ENCODE results near the gene ADAMTSL4.

DNA sequence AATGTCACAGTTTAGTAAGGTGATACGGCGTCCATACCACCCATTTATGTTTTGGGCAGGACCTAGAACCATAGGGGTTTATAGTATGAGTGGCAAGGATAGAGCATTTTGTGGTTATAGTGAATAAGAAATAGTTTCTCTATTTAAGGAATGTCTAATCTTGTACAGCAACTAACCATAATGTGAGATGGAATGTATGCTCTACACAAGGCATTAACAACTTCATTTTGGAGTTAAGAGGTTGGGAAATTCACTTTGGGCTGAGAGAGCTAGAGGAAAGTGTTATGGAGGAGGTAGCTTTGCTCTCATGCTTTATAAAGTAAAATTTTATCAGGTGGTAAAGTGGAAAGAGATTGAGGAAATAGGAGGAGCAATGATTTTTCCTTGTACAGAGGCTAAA lies 33.2 kb downstream of the ADAMTSL4 start:
- TF ChIP-seq, protein P1, sequence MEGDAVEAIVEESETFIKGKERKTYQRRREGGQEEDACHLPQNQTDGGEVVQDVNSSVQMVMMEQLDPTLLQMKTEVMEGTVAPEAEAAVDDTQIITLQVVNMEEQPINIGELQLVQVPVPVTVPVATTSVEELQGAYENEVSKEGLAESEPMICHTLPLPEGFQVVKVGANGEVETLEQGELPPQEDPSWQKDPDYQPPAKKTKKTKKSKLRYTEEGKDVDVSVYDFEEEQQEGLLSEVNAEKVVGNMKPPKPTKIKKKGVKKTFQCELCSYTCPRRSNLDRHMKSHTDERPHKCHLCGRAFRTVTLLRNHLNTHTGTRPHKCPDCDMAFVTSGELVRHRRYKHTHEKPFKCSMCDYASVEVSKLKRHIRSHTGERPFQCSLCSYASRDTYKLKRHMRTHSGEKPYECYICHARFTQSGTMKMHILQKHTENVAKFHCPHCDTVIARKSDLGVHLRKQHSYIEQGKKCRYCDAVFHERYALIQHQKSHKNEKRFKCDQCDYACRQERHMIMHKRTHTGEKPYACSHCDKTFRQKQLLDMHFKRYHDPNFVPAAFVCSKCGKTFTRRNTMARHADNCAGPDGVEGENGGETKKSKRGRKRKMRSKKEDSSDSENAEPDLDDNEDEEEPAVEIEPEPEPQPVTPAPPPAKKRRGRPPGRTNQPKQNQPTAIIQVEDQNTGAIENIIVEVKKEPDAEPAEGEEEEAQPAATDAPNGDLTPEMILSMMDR (IDR thresholded peaks at IDR 0.05) = no peak
- no peak for TF ChIP-seq POLR2AphosphoS5 (IDR thresholded peaks at IDR 0.05; ENCODE audit: insufficient read depth in 1 of 2, low read depth in 1 of 2)

Data from vagina (tissue), 2 donors.